NAMALWA (cell line): Measurements from ENCODE around the gene GLIS1.

Experiments used
- DNase-seq: peaks from one replicate; pipeline ENCODE4 v3.0.0-alpha.2; 2015; ENCODE audit warnings: low spot score

GLIS1 gene

DNA sequence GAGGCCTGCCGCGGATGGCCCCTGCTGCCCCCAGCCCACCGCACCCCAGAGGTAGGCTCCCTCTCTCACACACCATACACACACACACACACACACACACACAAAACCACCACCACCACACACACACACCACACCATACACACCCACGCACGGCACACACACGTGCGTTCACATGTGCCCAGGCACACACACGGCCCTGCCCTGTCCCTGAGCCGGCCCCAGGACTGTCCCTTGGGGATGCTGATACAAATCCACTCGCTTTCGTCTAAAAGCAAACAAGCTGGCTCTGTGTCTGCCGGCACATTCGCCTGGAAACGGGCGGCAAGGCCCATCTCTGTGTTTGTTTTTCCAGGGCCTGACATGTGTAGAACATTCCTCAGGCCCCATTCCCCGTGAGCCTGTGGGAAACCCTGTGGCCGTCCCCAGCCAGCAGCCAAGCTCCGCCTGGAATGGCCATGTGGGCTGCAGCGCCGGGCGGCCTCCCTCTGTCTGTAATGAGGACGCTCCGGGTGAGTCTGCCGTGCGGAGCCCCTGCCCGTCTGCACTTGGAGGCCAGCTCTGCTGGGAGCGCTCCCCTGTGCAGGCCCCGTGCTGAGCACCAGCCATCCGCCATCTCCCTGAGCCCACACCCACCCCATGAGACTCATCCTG, 212.4 kb downstream of the GLIS1 start:
- DNase-seq: no peak

GRCh38 chr1:53525595-53525994, 213.4 kb downstream of the GLIS1 start:
- DNase-seq: peak; percentile 17

DNA sequence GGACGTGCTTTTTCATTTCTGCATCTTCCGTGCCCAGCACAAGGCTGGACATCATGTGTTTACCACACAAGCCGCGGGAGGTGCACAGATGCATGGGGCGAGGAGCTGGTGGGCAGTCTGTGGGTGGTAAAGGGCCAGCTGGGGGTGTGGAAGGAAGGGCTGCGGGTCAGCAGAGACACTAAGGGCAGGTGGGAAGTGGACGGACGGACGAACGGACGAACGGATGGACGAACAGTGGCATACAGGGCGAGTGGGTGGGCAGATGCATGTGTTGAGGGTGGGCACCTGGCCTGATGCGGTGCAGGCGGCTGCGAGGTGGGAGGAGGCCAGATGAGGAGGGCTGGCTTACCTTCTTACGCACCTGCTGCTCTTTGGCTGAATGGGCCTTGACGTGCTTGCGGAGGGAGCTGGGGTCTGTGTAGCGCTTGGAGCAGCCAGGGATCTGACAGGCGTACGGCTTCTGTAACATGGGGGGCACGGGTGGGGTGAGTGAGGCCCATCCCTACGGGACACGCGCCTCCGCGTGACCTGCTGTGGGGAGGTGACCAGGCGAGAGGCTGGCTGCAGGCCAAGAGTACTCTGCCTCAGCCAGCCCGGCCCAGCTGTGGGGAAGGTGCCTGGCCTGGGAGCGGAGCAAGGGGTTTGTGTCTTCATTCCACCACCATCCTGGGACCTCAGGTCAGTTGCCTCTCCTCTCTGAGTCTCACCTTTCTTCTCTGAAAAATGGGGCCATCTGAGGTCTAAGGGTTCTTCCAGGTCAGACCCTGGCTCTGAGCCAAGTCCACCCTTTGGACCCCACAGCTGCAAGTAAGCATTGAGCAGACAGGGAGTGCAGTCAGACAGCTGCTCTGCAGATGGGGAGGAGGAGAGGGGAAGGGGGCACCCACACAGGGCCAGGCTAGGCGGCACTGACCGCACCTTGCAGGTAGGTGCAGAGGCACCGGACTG, 214.3 kb downstream of the GLIS1 start:
- DNase-seq: peak; percentile 14

- DNase-seq: no peak
These were observed 216.9 kb downstream of the GLIS1 start for GRCh38 chr1:53521924-53522552.

DNA sequence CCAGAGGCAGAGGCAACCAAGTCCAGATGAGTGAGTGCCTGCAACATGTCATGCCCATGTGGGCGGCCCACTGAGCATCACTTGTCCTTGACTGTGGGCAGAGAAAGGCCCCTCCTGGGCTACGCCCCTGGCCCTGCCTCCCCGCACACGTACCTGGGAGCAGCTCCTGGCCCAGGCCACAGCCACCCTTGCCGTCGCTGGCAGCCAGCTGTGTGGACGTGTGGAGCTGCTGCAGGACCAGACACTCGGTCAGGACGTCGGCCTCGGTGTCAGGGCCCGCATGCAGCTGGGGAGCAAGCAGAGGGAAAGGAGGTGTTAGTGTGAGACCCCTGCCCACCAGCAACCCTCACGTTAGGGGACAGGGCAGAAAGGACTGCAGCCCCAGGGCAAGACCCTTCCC, 218.5 kb downstream of the GLIS1 start:
- DNase-seq: no peak

DNA sequence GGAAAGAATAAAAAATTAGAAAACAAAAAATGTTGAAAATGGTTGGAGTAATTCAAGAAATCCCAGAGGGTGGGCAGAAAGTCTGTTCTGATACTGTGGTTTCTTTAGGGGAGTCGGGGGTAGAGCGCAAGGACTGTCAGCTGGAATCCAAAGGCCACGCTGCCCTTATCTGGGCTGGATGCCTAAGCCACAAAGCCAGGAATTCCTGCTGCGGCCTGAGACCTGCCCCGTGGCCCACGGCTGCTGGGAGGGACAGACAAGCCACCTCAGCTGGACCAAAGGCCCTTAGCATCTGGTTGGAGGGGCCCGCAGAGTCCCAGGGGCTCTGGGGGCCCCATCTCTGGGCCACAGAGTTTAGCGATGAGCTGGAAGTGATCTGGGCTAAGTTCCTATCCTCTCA, 219.5 kb downstream of the GLIS1 start:
- DNase-seq: no peak

GRCh38 chr1:53518775-53519174, 220.2 kb downstream of the GLIS1 start:
- no peak for DNase-seq

GRCh38 chr1:53517821-53518352, 221.1 kb downstream of the GLIS1 start:
- no peak for DNase-seq

DNA sequence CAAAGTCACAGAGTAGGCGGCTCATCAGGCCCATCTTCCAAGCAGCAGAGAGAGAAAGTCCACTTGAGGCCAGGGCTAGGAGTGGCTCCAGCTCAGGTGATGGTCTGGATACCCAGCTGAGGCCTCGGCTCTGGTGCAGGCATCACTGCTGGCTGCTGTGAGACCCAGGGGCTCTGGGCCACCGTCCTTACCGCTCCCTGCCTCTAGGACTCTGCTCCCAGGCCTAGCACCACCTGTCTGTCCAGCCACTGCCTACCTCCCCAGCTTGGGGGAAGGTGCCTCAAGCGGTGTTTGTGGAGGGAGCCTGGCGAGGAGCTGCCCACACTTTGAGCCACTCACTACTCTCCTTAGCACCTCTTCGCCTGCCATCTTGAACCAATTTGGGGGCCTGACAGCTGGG, 221.9 kb downstream of the GLIS1 start:
- DNase-seq: no peak

GRCh38 chr1:53516181-53516580, 222.8 kb downstream of the GLIS1 start:
- no peak for DNase-seq

DNA sequence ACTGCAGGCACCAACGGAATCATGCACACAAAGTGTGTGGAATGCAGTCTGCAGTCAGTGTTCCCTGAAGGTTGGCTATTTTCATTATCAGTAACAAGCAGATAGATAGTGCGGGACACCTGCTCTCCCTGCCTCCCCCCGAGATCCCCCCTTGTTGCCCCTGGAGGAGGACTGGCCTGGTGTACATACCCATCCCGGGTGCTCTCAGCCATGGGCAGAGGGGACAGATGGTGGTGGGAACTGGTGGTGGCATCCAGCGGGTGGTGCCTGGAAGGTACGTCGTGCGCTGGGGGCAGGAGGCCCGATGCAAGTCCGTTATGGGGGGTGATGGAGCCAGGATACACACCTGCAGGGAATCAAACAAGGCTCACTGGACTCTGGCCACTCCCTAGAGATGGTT, 224.5 kb downstream of the GLIS1 start:
- DNase-seq: no peak

DNA sequence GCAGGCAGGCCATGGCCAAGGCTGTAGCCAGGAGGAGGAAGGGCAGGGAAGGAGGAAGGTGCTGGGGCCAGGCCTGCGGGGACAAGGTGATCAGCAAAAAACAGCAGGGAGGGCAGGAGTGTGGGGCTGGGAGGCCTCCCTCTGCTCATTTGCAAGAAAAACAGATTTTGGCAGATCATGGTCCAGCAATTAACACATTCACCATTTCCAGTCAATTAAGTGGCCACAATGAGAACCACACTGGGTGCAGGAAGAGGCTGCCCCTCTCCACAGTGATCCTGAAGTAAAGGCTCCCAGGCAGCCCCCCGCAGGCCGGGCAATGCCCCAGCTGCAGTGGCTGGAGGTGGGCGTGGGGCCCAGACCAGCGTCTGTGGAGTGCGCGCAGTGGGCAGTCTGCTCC, 225.1 kb downstream of the GLIS1 start:
- no peak for DNase-seq

GRCh38 chr1:53512807-53513755, 225.9 kb downstream of the GLIS1 start:
- no peak for DNase-seq

- DNase-seq: no peak
These were observed 226.8 kb downstream of the GLIS1 start for GRCh38 chr1:53511933-53512806.

DNA sequence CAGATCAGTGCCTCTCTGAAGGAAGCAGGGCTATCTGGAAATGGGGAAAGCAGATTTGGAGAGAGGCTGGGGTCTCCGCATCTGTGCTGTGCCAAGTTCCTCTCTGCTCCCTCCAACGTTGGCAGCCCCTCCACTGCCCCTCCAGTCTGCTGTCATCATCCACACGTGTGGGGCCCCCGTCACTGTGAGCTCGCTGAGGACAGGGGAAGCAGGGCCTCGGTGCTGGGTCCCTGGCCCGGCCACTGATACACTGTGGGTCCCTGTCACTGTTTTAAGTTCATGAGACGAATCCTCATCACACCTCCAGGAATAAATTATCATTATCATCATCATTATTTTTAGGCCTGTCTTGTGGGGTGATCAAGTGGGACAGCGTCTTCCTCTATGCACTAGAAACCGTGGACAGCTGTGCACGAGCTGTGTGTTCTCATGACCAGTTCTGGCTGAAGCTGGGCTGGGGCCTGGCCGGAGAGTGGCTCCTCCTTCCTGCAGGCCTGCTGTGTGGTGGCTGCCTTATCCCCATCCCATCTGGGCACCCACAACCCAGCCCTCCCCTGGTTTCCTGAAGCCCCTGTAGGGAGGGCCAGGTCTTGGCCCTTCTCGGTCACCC, 227.5 kb downstream of the GLIS1 start:
- DNase-seq: no peak

- DNase-seq: no peak
These were observed 228.7 kb downstream of the GLIS1 start for GRCh38 chr1:53510215-53510614.

DNA sequence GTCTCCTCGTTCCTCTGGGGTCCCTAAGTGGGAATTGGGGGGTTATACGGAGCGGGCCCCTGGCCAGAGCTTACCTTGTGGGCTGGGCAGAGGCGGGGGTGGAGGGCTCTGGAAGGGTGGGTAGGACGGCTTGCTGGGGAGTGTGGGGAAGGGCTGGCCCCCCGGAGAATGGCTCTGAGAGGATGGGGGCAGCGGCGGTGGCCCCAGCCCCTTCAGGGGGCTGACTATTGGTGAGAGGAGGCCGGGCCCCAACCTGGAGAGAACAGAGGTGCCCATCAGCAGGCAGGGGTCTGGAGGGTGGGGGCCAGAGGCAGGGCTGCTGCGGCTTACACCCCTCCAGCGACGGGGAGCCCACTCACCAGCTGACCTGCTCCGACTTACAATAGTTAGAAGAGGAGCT, 229.2 kb downstream of the GLIS1 start:
- no peak for DNase-seq

DNA sequence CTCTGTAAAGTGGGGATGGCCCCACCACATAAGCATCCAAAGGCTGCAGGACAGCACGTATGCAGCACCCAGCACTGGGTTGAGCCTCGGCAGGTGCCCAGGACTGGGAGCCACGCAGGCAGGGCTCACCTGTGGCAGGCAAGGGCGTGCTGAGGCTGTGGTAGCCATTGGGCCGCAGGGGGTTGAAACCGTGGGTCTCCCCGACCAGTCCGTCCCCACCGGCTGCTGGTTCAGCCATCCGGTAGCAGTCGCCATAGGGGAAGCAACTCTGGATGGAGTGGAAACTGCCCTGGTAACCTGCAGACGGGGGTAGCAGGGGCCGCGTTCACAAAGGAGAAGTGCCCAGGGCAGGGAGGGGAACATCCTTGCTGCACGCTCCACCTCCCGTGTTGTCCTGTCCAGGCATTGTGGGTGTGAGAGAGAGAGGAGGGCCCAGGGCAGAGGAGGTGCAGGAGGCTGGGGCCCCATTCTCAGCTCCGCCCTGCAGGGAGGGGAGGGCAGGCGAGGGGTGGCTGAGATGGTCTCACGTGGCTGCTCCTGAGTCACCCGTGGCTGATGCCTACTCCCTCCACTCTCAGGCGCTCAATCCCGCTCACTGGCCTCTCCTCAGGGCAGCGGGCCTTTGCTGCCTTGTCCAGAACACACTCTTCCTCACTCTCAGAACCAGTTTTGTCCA, 229.8 kb downstream of the GLIS1 start:
- DNase-seq: no peak
